ENCODE data around the gene BTBD19. TPM values are rescaled to one million over a fixed set of nuclear protein-coding genes. Genes with fewer than 3 reads are reported as not detected.

The BTBD19 gene
- polyA plus RNA-seq, 1 of the 3 experiments (the other 2 are of a cell fraction), result 36.9 TPM

DNA sequence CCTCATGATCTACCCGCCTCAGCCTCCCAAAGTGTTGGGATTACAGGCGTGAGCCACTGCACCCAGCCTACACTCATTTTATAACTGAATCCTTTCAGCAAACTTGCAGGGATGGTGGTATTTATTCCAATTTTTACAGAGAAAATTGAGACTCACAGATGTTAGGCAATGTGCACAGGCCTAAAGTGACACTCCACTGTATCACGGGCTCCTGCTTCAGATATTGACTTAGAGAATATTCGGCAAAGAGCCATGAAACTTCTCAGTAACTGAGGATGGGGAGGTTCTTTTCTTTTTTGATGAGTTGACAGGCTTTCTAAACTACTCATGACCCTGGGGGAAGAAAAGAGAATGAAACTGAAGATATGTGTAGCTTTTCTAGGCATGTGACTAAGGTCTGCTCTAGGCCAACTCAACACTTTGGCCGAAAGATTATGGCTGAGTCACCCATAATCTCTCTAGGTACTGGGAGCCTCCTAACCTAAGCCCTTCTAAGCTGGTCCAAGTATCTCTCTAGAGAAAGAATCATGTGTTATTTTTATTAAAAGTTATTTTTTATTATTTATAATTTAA, 54.6 kb downstream of the BTBD19 start:
- H3K36me3 ChIP-seq (replicated peaks in 1 of 2; ENCODE audit: control insufficient read depth in 1 of 2, insufficient read depth in 2 of 2, low read length in 1 of 2), result no peaks in the 10 kb centered on the region
- H3K4me1 ChIP-seq (ENCODE audit: control insufficient read depth in 1 of 2, insufficient read depth in 2 of 2, low read depth in 1 of 2, low read length in 1 of 2), result no peaks in the 10 kb centered on the region
- TF ChIP-seq NFIC (IDR thresholded peaks at IDR 0.05; ENCODE audit: borderline replicate concordance) (no peak), RCOR1 (IDR thresholded peaks at IDR 0.05; ENCODE audit: low read length) (no peak), FOXM1 (IDR thresholded peaks at IDR 0.05; ENCODE audit: low read depth) (no peak), RFX5 (IDR thresholded peaks at IDR 0.05; ENCODE audit: low read length) (no peak), MEF2A (IDR thresholded peaks at IDR 0.05; ENCODE audit: borderline replicate concordance, low read depth) (no peak), FOSL2 (IDR thresholded peaks at IDR 0.05; ENCODE audit: borderline replicate concordance, low read depth) (no peak), CHD2 (IDR thresholded peaks at IDR 0.05; ENCODE audit: low read length, partially characterized antibody) (no peak)
- TF ChIP-seq, protein P1, sequence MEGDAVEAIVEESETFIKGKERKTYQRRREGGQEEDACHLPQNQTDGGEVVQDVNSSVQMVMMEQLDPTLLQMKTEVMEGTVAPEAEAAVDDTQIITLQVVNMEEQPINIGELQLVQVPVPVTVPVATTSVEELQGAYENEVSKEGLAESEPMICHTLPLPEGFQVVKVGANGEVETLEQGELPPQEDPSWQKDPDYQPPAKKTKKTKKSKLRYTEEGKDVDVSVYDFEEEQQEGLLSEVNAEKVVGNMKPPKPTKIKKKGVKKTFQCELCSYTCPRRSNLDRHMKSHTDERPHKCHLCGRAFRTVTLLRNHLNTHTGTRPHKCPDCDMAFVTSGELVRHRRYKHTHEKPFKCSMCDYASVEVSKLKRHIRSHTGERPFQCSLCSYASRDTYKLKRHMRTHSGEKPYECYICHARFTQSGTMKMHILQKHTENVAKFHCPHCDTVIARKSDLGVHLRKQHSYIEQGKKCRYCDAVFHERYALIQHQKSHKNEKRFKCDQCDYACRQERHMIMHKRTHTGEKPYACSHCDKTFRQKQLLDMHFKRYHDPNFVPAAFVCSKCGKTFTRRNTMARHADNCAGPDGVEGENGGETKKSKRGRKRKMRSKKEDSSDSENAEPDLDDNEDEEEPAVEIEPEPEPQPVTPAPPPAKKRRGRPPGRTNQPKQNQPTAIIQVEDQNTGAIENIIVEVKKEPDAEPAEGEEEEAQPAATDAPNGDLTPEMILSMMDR (IDR thresholded peaks at IDR 0.05), result no peak
- TF ChIP-seq, protein P2, sequence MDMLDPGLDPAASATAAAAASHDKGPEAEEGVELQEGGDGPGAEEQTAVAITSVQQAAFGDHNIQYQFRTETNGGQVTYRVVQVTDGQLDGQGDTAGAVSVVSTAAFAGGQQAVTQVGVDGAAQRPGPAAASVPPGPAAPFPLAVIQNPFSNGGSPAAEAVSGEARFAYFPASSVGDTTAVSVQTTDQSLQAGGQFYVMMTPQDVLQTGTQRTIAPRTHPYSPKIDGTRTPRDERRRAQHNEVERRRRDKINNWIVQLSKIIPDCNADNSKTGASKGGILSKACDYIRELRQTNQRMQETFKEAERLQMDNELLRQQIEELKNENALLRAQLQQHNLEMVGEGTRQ (IDR thresholded peaks at IDR 0.05; ENCODE audit: borderline replicate concordance, low read depth, low read length), result no peak
- TF ChIP-seq, protein P3, sequence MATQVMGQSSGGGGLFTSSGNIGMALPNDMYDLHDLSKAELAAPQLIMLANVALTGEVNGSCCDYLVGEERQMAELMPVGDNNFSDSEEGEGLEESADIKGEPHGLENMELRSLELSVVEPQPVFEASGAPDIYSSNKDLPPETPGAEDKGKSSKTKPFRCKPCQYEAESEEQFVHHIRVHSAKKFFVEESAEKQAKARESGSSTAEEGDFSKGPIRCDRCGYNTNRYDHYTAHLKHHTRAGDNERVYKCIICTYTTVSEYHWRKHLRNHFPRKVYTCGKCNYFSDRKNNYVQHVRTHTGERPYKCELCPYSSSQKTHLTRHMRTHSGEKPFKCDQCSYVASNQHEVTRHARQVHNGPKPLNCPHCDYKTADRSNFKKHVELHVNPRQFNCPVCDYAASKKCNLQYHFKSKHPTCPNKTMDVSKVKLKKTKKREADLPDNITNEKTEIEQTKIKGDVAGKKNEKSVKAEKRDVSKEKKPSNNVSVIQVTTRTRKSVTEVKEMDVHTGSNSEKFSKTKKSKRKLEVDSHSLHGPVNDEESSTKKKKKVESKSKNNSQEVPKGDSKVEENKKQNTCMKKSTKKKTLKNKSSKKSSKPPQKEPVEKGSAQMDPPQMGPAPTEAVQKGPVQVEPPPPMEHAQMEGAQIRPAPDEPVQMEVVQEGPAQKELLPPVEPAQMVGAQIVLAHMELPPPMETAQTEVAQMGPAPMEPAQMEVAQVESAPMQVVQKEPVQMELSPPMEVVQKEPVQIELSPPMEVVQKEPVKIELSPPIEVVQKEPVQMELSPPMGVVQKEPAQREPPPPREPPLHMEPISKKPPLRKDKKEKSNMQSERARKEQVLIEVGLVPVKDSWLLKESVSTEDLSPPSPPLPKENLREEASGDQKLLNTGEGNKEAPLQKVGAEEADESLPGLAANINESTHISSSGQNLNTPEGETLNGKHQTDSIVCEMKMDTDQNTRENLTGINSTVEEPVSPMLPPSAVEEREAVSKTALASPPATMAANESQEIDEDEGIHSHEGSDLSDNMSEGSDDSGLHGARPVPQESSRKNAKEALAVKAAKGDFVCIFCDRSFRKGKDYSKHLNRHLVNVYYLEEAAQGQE (IDR thresholded peaks at IDR 0.05; ENCODE audit: low read depth, low read length), result no peak
- TF ChIP-seq, protein P4, sequence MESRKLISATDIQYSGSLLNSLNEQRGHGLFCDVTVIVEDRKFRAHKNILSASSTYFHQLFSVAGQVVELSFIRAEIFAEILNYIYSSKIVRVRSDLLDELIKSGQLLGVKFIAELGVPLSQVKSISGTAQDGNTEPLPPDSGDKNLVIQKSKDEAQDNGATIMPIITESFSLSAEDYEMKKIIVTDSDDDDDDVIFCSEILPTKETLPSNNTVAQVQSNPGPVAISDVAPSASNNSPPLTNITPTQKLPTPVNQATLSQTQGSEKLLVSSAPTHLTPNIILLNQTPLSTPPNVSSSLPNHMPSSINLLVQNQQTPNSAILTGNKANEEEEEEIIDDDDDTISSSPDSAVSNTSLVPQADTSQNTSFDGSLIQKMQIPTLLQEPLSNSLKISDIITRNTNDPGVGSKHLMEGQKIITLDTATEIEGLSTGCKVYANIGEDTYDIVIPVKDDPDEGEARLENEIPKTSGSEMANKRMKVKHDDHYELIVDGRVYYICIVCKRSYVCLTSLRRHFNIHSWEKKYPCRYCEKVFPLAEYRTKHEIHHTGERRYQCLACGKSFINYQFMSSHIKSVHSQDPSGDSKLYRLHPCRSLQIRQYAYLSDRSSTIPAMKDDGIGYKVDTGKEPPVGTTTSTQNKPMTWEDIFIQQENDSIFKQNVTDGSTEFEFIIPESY (IDR thresholded peaks at IDR 0.05; ENCODE audit: borderline replicate concordance, low read depth), result no peak
- TF ChIP-seq, protein P5, sequence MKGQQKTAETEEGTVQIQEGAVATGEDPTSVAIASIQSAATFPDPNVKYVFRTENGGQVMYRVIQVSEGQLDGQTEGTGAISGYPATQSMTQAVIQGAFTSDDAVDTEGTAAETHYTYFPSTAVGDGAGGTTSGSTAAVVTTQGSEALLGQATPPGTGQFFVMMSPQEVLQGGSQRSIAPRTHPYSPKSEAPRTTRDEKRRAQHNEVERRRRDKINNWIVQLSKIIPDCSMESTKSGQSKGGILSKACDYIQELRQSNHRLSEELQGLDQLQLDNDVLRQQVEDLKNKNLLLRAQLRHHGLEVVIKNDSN (IDR thresholded peaks at IDR 0.05; ENCODE audit: borderline replicate concordance, low read depth), result no peak
- H3F3A ChIP-seq (replicated peaks; ENCODE audit: insufficient read depth), result no peaks in the 10 kb centered on the region
- H3K4me3 ChIP-seq (ENCODE audit: low read depth in 2 of 2, low read length in 1 of 2), result no peak overlapping the region
- no peaks in the 10 kb centered on the region for H3K27me3 ChIP-seq (ENCODE audit: insufficient read depth)
- ChIA-PET CTCF (interaction anchor here (1.3 kb wide), 1 partner anchor 62 kb away, joined by 3 read pairs; no protein-coding TSS in a partner anchor), POLR2A (no interaction called here)
- no peaks in the 10 kb centered on the region for H4K20me1 ChIP-seq (ENCODE audit: insufficient read depth)
- no peak overlapping the region for H3K9ac ChIP-seq
- no peaks in the 10 kb centered on the region for H3K9me3 ChIP-seq
- H3K79me2 ChIP-seq (ENCODE audit: insufficient read depth), result no peaks in the 10 kb centered on the region
- H3K4me2 ChIP-seq, result no peak overlapping the region
- DNase-seq, result no peak
- H3K9me2 ChIP-seq, result no peaks in the 10 kb centered on the region
- no peak overlapping the region for H3K27ac ChIP-seq (ENCODE audit: low read depth in 2 of 2, low read length in 1 of 2)
- WGBS (ENCODE audit: low lambda C conversion rate), result 92% methylated on average over 5 of the region's 5 CpGs
- no peak overlapping the region for H2AFZ ChIP-seq (ENCODE audit: low read depth)

Small RNAs within 50 kb of the gene (small RNA-seq; reads per million reads assigned to genes)
- gene AL136380.1 (0 reads per million in 7 experiments), gene SNORD38A (102 to 1,885 (median 1,009) reads per million in 7 experiments), gene SNORD38B (0 reads per million in 7 experiments), gene SNORD46 (0.13 to 235 (median 4.2) reads per million in 7 experiments), gene SNORD55 (0 reads per million in 7 experiments)

Other genes with a start within 250 kb of the BTBD19 start
- 14.9 and 16.9 TPM in 2 replicates for gene TMEM53, start 134.0 kb upstream of the BTBD19 start, polyA plus RNA-seq (2012; rRNA removed)
- 6.6 and 10.5 TPM in 2 replicates for gene ARMH1, start 133.8 kb upstream of the BTBD19 start, polyA plus RNA-seq (2012; rRNA removed)
- gene RNU5D-1, start 77.4 kb upstream of the BTBD19 start, polyA plus RNA-seq (2012; rRNA removed), result not detected in 2 replicates
- gene KIF2C, start 68.7 kb upstream of the BTBD19 start, polyA plus RNA-seq (2012; rRNA removed), result 20.7 and 22.2 TPM in 2 replicates
- gene RPS8, start 33.0 kb upstream of the BTBD19 start, polyA plus RNA-seq (2012; rRNA removed), result 3,303 and 3,363 TPM in 2 replicates
- gene BEST4, start 20.4 kb upstream of the BTBD19 start, polyA plus RNA-seq (2012; rRNA removed), result 0.08 and 0.12 TPM in 2 replicates
- 68.3 and 82.8 TPM in 2 replicates for gene PLK3, start 8.1 kb upstream of the BTBD19 start, polyA plus RNA-seq (2012; rRNA removed)
- gene DYNLT4, start 1.2 kb upstream of the BTBD19 start, polyA plus RNA-seq (2012; rRNA removed), result 0.37 and 0.61 TPM in 2 replicates
- gene PTCH2, start 34.7 kb downstream of the BTBD19 start, polyA plus RNA-seq (2012; rRNA removed), result 1.0 and 1.2 TPM in 2 replicates
- gene EIF2B3, start 178.1 kb downstream of the BTBD19 start, polyA plus RNA-seq (2012; rRNA removed), result 21.3 and 24.8 TPM in 2 replicates
- 39.3 and 44.2 TPM in 2 replicates for gene HECTD3, start 202.8 kb downstream of the BTBD19 start, polyA plus RNA-seq (2012; rRNA removed)
- gene UROD, start 203.7 kb downstream of the BTBD19 start, polyA plus RNA-seq (2012; rRNA removed), result 230 and 247 TPM in 2 replicates

All from SK-N-SH (cell line).